Hepatic stellate cell (primary cell): Measurements from ENCODE around the gene SPOCK1.

Experiments
- DNase-seq: peaks from one replicate; pipeline ENCODE4 v3.0.0; 2011; ENCODE audit warnings: low spot score

The SPOCK1 gene

GRCh38 chr5:137218471-137218870, 280.7 kb downstream of the SPOCK1 start:
- no peak for DNase-seq

- no peak for DNase-seq
Measured at GRCh38 chr5:137217599-137218200, 281.4 kb downstream of the SPOCK1 start.

GRCh38 chr5:137216976-137217598, 282.0 kb downstream of the SPOCK1 start:
- DNase-seq, result no peak

DNA sequence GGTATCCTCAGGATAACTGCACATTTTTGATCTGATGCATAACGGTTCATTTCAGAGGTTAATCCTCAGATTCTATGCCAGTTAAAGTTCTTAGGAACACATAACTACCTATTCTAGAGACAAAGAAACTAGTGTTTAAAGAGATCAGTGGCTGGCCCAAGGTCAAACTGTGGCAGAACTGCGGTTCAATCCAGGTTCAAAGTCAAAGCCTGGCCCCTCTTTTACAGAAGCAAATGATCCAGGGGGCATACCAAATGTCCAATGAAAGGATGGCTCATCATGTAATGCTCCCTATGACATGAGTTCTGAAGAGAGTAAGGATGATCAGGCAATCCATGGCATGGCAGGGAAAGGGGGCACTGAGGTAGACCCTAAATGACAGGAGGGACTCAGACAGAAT, 283.3 kb downstream of the SPOCK1 start:
- DNase-seq, result no peak

DNA sequence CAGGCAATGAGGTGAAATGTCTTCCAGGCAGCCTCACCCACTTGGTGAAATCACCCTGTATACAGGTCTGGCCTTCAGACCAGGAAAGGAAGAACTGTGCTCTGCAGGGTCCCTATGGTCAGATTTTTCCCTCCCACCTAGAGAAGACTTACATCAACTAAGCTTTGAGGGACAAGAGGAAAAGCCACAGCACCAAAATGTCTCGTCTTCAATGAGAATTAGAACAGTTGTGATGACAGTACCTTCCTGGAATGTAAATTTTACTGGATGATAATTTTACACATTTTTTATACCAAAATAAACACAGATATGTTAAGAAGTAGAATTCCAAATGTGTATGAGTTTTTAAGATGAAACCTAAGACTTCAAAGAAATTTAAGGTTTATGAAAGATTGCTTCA, 283.9 kb downstream of the SPOCK1 start:
- no peak for DNase-seq

- DNase-seq, result no peak
Measured at GRCh38 chr5:137214446-137215189, 284.5 kb downstream of the SPOCK1 start.

DNA sequence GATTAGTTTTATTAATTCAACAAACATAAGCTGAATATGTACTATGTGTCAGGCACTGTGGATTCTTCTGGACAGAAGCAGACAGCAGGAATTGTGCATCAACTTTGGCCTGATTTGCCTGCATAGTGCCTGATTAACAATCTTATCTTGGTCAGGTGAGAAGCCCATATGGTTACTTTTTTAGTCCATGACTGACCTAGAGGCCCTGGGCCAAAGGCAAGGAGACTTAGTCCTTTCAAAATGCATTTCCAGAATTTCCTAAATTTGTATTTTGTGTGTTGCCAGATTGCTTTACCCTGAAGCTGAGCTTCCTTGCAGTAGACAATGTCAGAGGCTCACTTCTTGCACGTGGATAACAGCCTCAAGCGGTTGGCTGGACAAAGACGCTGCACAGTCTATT, 286.7 kb downstream of the SPOCK1 start:
- no peak for DNase-seq

DNA sequence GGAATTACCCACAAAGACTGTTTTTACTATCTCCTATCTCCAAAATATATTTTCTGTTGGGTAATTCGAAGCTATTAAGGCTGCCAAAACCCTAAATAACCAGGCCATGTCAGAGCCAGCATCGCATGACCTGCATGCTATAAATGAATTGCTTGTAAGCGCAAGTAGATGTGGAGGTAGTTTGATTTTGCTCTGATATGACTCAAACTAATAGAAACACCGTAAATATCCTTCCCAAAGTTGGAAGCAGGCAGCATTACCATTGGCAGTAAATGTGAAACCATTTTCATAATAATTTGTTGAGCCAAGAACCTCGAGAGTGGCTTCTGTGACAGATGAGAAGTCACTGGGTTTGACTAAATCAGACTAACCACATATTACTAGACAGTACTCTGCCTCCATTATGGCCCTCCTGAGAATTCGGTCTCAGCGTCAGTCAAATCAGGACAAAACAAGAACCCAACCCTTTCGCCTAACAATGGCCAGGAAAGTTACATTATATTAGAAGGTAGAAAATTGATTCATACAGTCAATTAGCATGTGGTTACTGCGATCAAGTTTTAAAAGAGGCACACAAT, 289.8 kb downstream of the SPOCK1 start:
- no peak for DNase-seq

GRCh38 chr5:137207023-137207760, 291.9 kb downstream of the SPOCK1 start:
- DNase-seq, result no peak

DNA sequence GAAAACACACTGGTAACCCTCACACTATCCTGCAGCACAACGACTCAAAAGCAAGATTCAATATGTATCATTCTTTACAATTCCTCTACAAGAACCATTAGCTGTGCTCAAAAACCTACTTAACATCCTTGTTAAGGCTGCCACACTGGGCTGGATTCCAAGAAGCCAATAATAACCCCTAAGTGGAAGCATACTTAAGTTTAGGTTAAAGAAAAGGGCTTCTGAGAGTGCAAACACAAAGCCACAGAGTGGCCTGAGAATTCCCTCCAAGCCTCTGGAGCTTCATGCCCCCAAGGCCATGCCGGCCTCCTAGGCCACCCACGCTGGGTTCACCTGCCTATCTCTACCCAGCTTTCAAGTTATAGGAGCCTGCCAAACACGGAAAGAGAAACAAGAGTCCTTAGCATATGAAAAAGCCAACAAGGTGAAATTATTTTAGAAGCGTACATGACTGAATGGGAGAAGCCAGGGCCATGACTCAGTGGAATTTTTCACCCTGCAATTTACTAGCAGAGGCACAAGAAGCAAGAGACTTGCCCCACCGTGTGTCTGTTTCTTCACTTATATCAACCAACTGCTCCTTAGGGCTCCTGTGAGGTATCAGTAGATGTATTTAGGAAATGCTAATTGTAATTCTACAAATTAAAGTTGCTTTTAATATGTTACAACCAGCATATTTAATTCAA, 293.0 kb downstream of the SPOCK1 start:
- DNase-seq, result no peak

GRCh38 chr5:137205231-137206027, 293.7 kb downstream of the SPOCK1 start:
- no peak for DNase-seq

GRCh38 chr5:137203011-137203632, 296.0 kb downstream of the SPOCK1 start:
- DNase-seq, result no peak

DNA sequence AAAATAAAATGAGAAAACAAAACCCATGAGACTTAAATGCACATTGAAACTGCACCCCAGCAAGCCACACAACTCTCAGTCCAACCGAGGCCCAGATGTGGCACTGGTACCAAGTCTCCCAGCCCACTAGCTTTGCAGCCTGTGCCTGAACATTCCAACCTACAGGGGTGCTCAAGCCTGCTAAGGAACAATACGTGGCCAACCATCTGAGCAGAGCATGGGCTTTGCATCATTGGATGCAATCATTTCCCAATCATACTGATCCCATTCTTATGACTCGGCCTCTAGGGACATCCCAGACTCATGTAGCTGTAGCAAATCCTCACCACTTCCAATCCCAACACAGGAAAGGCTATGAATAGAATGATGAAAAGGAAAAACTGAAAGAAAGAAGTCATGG, 297.2 kb downstream of the SPOCK1 start:
- peak; percentile 55 for DNase-seq

DNA sequence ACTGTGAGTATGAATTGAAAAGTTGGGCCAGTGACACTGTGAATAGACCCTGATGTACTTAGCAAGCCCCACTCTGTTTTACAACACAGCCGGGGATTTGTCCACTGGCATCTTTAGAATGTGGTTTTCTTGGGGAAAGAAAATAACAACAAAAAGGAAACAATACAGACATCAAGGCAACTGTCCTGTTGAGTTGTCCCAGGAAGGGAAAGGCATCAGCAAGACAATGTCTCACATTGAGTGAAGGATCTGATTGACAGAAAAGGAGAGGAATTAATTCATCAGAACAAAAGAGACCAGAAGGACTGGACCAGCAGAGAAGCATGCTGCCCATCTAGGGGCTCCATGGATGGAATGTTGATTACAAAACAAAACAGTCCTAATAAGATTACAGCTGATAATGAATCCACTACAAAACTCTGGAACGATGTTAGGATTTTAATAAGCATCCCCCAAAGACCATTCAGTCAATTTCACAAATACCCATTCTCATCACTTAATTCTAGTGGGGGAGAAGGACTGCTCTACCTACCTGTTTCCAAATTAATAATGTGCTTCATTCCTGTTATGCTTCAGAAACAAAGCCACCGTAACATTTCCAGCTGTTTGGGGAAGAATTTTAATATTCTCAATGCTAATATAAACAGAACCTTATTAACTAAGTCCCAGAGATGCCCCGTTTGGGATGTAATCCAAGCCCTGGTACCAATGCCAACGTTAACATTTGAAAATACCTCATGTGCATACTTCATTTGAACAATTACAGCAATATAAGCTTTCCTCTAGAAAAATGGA, 298.0 kb downstream of the SPOCK1 start:
- DNase-seq, result no peak

DNA sequence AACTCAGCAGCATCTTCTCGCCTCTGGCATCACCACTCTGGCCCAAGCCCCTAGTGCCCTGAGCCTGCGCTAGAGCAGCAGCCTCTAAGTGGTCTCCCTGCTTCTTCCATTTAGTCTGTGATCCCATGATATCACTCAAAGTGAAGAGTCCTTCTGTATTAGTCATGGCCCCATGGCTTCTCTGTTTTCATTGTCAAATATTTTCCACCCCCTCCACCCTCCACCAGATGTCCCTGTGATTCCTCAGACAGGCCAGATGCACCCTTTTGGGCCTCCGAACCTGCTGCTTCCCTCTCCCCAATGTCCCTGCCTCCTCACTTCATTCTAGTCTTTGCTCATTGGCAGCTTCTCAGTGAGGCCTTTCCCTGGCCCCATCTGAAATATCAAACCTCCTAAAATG, 299.2 kb downstream of the SPOCK1 start:
- DNase-seq, result peak; percentile 76

DNA sequence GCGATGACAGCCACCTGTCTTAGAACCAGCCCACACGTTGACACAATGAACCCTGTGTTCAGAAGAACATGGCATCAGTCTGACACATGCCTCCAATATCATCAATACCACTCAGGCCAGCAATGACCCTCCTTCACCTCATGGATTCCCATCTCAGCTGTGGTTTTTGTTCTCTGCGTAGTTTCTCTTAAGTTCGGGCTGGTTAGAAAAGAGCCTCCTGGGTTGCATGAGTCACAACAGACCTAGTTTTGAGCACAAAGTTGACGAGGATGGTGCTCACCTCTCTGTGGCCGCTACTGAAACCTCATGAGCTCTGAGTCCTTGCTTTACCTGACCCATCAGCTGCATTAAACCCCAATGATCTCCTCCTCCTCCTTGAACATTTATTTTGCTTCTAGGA, 299.9 kb downstream of the SPOCK1 start:
- DNase-seq, result no peak

GRCh38 chr5:137195483-137195882, 303.6 kb downstream of the SPOCK1 start:
- no peak for DNase-seq

DNA sequence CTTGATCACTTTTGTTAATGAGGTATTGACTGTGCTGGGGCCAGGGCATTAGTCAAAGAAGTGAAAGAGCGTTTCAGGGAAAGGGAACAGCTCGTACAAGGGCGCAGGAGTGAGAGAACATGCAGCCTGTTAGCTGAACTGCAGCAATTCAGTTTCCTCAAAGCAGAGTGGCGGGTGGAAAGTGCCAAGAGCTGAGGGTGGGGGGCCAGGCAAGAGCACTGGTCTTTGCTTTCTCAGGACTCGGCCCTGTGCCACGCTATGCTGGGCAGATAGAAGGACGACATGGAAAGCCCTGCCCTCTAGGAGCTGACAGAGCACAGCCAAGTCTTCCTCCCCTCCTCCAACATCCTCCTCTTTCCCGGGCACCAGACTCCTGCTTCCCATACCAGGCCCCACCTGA, 304.8 kb downstream of the SPOCK1 start:
- DNase-seq, result no peak

DNA sequence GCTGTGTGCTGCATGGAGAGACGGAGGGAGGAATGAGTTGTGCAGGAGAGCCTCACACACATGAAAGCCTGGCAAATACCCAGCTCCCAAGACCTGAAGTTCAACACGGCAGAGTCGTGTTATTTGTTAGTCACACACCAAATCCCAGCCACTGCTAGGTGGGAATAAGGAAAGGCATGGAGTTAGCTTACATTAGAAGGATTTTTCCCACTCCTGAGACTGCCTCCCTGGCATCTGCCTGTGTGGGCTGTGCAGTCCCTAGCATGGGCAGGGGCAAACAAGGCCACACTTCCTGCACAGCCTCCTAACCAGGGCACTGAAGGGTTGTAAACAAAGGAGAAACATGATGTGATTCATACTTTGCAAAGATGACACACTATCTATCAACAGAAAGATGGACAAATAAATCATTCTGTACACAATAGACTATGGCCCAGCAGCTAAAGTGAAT, 306.8 kb downstream of the SPOCK1 start:
- DNase-seq, result no peak

DNA sequence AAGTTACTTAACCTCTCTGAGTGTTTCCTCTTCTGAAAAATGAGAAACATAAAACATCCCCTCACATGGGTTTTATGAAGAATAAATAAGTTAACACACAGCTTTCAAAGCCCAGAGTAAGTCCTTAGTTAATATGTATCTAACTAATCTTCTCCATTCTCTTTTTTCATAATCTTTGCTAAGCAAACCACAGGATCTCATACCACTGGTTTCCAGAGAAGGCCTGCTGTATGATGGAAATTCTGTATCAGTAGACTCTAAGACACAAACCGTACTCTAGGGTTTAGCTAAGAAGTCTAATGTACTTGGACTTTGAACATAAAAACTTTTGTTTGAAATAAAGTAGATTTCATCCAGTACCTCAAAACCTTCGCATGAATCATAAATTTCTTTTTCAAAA, 307.9 kb downstream of the SPOCK1 start:
- DNase-seq, result no peak
